HL-60 (cell line): Measurements from ENCODE around the gene ITLN2.

ENCODE experiments used
- DNase-seq, 2 experiments: peaks; one replicate each; pipeline ENCODE4 v3.0.0-alpha.2; 2010 to 2020; ENCODE audit warnings: low read depth in 1 of 2, low spot score in 1 of 2
- H3K27ac ChIP-seq: fragments of 250-450 bp; sonication (Bioruptor Pico); replicated peaks from 2 replicates; pipeline ENCODE4 v1.5.1; 2020; ENCODE audit warnings: mild to moderate bottlenecking, moderate library complexity
- H3K27me3 ChIP-seq: fragments of 250-450 bp; sonication (Bioruptor Pico); 2 replicates; pipeline ENCODE4 v1.5.1; 2021; ENCODE audit warnings: mild to moderate bottlenecking, moderate library complexity; ENCODE audit not compliant: insufficient read depth, poor library complexity, severe bottlenecking
- H3K4me3 ChIP-seq: replicated peaks from 2 replicates; pipeline ENCODE4 v1.5.1; 2011; ENCODE audit warnings: mild to moderate bottlenecking, control low read depth, low read length; ENCODE audit not compliant: insufficient read depth
- CTCF ChIP-seq: IDR thresholded peaks from one replicate; pipeline ENCODE4 v1.5.1; 2011; ENCODE audit warnings: low read length, control low read depth, inconsistent platforms; ENCODE audit not compliant: insufficient read depth
- GABPA ChIP-seq: IDR thresholded peaks from 2 replicates; pipeline ENCODE4 v1.6.1; 2012; ENCODE audit warnings: low read depth
- POLR2AphosphoS5 ChIP-seq: IDR thresholded peaks from 2 replicates; pipeline ENCODE4 v1.6.1; 2012; ENCODE audit warnings: low read depth
- SPI1 ChIP-seq: IDR thresholded peaks from 2 replicates; pipeline ENCODE4 v1.6.1; 2012; ENCODE audit warnings: low read depth, mild to moderate bottlenecking, borderline replicate concordance
- TF ChIP-seq, protein P1 (sequence below): IDR thresholded peaks from 2 replicates; pipeline ENCODE4 v1.6.1; 2012; ENCODE audit warnings: low read depth; ENCODE audit not compliant: insufficient replicate concordance

ITLN2 gene

GRCh38 chr1:160973491-160973890 lies 18.9 kb upstream of the ITLN2 start:
- Histone ChIP-seq H3K27me3 (no peaks in the 10 kb centered on the region), H3K4me3 (no peak overlapping the region), H3K27ac (no peak overlapping the region)
- no peak for DNase-seq
- TF ChIP-seq, protein P1, sequence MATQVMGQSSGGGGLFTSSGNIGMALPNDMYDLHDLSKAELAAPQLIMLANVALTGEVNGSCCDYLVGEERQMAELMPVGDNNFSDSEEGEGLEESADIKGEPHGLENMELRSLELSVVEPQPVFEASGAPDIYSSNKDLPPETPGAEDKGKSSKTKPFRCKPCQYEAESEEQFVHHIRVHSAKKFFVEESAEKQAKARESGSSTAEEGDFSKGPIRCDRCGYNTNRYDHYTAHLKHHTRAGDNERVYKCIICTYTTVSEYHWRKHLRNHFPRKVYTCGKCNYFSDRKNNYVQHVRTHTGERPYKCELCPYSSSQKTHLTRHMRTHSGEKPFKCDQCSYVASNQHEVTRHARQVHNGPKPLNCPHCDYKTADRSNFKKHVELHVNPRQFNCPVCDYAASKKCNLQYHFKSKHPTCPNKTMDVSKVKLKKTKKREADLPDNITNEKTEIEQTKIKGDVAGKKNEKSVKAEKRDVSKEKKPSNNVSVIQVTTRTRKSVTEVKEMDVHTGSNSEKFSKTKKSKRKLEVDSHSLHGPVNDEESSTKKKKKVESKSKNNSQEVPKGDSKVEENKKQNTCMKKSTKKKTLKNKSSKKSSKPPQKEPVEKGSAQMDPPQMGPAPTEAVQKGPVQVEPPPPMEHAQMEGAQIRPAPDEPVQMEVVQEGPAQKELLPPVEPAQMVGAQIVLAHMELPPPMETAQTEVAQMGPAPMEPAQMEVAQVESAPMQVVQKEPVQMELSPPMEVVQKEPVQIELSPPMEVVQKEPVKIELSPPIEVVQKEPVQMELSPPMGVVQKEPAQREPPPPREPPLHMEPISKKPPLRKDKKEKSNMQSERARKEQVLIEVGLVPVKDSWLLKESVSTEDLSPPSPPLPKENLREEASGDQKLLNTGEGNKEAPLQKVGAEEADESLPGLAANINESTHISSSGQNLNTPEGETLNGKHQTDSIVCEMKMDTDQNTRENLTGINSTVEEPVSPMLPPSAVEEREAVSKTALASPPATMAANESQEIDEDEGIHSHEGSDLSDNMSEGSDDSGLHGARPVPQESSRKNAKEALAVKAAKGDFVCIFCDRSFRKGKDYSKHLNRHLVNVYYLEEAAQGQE, result no peak
- TF ChIP-seq SPI1 (no peak), GABPA (no peak), POLR2AphosphoS5 (no peak), CTCF (no peak)

DNA sequence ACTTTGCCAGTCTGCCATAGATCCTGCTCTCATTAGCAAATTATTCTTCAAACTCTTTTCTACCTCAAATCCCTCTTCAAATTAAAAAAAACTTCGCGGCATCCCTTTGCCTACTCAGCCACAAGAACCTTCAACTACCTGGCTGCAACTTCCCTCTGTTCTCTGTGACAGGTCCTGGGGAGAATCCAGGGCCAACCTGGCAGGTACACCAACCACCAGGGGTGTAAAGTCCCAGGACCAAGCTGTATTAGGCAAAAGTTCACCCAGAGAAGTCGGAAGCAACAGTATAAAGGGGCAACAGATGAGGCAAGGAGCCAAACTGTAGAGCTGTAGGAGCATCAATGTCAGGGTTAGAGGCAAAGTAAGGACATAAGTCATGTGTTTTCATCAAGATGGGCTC lies 18.3 kb upstream of the ITLN2 start:
- TF ChIP-seq GABPA, result no peak
- TF ChIP-seq SPI1, result no peak
- no peak for TF ChIP-seq POLR2AphosphoS5
- TF ChIP-seq CTCF, result no peak
- TF ChIP-seq, protein P1, result no peak
- Histone ChIP-seq H3K4me3 (no peak overlapping the region), H3K27ac (no peak overlapping the region), H3K27me3 (no peaks in the 10 kb centered on the region)
- no peak for DNase-seq

DNA sequence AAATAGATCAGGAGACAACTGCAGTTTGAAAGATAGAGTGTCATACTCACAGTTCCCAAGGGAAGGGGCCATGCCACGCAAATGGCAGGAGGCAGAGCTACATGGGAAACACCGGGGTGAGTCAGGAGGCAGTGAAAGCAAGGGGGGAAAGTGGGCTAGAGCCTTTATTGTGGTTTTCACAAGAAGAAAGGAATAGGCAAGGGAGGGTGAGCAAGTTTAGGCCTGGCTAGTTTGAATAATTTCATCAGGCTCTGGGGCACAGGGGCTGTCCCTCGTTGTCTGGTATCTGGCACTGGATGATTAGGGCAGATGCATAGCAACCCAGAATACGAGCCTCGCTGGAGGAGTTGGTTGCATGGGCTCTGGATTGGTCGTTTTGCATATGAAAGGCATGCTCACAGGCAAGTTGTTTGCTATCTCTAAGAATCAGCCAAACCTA lies 17.0 kb upstream of the ITLN2 start:
- H3K4me3 ChIP-seq, result no peak overlapping the region
- no peak overlapping the region for H3K27ac ChIP-seq
- DNase-seq, result no peak
- TF ChIP-seq POLR2AphosphoS5 (no peak), CTCF (no peak), GABPA (no peak), SPI1 (no peak)
- TF ChIP-seq, protein P1, result no peak
- H3K27me3 ChIP-seq, result no peaks in the 10 kb centered on the region
